Stimulated activated CD8-positive, alpha-beta memory T cell treated with anti-CD3 and anti-CD28 coated beads, Interleukin-4, amount 100 ng/mL, for 4 hours (primary cell): ENCODE data around the gene DLG5.

ENCODE experiments used
- DNase-seq, 2 donors: peaks; one replicate each; pipeline ENCODE4 v3.0.0-alpha.2; 2020; ENCODE audit warnings: low read depth in 2 of 2, low spot score in 1 of 2

DLG5 gene

GRCh38 chr10:77844713-77845445 lies 81.7 kb downstream of the DLG5 start:
- DNase-seq, result no peak

GRCh38 chr10:77844177-77844576 lies 82.4 kb downstream of the DLG5 start:
- DNase-seq, result no peak

GRCh38 chr10:77843264-77843663 lies 83.3 kb downstream of the DLG5 start:
- DNase-seq, result no peak

- DNase-seq, result no peak
Measured at GRCh38 chr10:77842652-77843212, 83.8 kb downstream of the DLG5 start.

- DNase-seq, result no peak
Measured at GRCh38 chr10:77841711-77842375, 84.7 kb downstream of the DLG5 start.

- DNase-seq, result no peak
Measured at GRCh38 chr10:77840636-77841035, 85.9 kb downstream of the DLG5 start.

GRCh38 chr10:77837925-77838595 lies 88.5 kb downstream of the DLG5 start:
- DNase-seq, result no peak

- DNase-seq, result peak in 1 of 2 donors; percentile 1
Measured at GRCh38 chr10:77837248-77837924, 89.2 kb downstream of the DLG5 start.

- DNase-seq, result peak; percentile 17 to 33
Measured at GRCh38 chr10:77836299-77836820, 90.2 kb downstream of the DLG5 start.

- DNase-seq, result no peak
Measured at GRCh38 chr10:77835669-77836086, 90.9 kb downstream of the DLG5 start.

- no peak for DNase-seq
Measured at GRCh38 chr10:77834943-77835668, 91.4 kb downstream of the DLG5 start.

GRCh38 chr10:77834540-77834939 lies 92.0 kb downstream of the DLG5 start:
- no peak for DNase-seq

- DNase-seq, result no peak
Measured at GRCh38 chr10:77833792-77834191, 92.8 kb downstream of the DLG5 start.

- DNase-seq, result no peak
Measured at GRCh38 chr10:77833225-77833624, 93.3 kb downstream of the DLG5 start.

GRCh38 chr10:77832238-77832637 lies 94.3 kb downstream of the DLG5 start:
- DNase-seq, result no peak

GRCh38 chr10:77829356-77829755 lies 97.2 kb downstream of the DLG5 start:
- no peak for DNase-seq

- no peak for DNase-seq
Measured at GRCh38 chr10:77828377-77828776, 98.2 kb downstream of the DLG5 start.

GRCh38 chr10:77827366-77827765 lies 99.2 kb downstream of the DLG5 start:
- no peak for DNase-seq

- DNase-seq, result no peak
Measured at GRCh38 chr10:77825965-77826364, 100.6 kb downstream of the DLG5 start.

GRCh38 chr10:77824908-77825307 lies 101.6 kb downstream of the DLG5 start:
- DNase-seq, result no peak
